Stimulated activated CD4-positive, alpha-beta T cell treated with anti-CD3 and anti-CD28 coated beads, Interleukin-1b, Interleukin-23, amount 100 ng/mL, for 4 hours (primary cell): ENCODE data around the gene ADCY3.
A peak's percentile ranks its signal among the peaks of the same experiment; 100 is the strongest.

Experiments
- DNase-seq, 2 donors: peaks; one replicate each; pipeline ENCODE4 v3.0.0-alpha.2; 2020; ENCODE audit warnings: low read depth in 2 of 2

ADCY3 gene

GRCh38 chr2:24920098-24920808, at the start of gene ADCY3:
Gene ADCY3 (minus strand): TSS chr2:24920237. CDS start chr2:24918987, 1,250 bp downstream.
- DNase-seq: peak; percentile 42 to 58

GRCh38 chr2:24969784-24970183, 49.7 kb upstream of the ADCY3 start:
- no peak for DNase-seq

GRCh38 chr2:24961903-24962302, 41.9 kb upstream of the ADCY3 start:
- DNase-seq: no peak

- no peak for DNase-seq
Observed at GRCh38 chr2:24959761-24960160, 39.7 kb upstream of the ADCY3 start.

GRCh38 chr2:24958411-24958935, 38.4 kb upstream of the ADCY3 start:
- DNase-seq: no peak

GRCh38 chr2:24957976-24958375, 37.9 kb upstream of the ADCY3 start:
- DNase-seq: no peak

- no peak for DNase-seq
Observed at GRCh38 chr2:24957221-24957620, 37.2 kb upstream of the ADCY3 start.

- no peak for DNase-seq
Observed at GRCh38 chr2:24955921-24956320, 35.9 kb upstream of the ADCY3 start.

- DNase-seq: no peak
Observed at GRCh38 chr2:24955232-24955631, 35.2 kb upstream of the ADCY3 start.

- no peak for DNase-seq
Observed at GRCh38 chr2:24950102-24950501, 30.1 kb upstream of the ADCY3 start.

GRCh38 chr2:24948506-24948905, 28.5 kb upstream of the ADCY3 start:
- DNase-seq: no peak

GRCh38 chr2:24947561-24948157, 27.6 kb upstream of the ADCY3 start:
- no peak for DNase-seq

GRCh38 chr2:24945907-24946306, 25.9 kb upstream of the ADCY3 start:
- DNase-seq: no peak

GRCh38 chr2:24943427-24944053, 23.5 kb upstream of the ADCY3 start:
- DNase-seq: no peak

- DNase-seq: no peak
Observed at GRCh38 chr2:24939353-24939752, 19.3 kb upstream of the ADCY3 start.

- DNase-seq: no peak
Observed at GRCh38 chr2:24937236-24937635, 17.2 kb upstream of the ADCY3 start.

- DNase-seq: no peak
Observed at GRCh38 chr2:24935145-24935544, 15.1 kb upstream of the ADCY3 start.

GRCh38 chr2:24932715-24933114, 12.7 kb upstream of the ADCY3 start:
- DNase-seq: no peak

GRCh38 chr2:24930768-24931167, 10.7 kb upstream of the ADCY3 start:
- DNase-seq: no peak

GRCh38 chr2:24929230-24929629, 9.2 kb upstream of the ADCY3 start:
- DNase-seq: no peak

- DNase-seq: no peak
Observed at GRCh38 chr2:24928036-24928435, 8.0 kb upstream of the ADCY3 start.

- peak in 1 of 2 donors; percentile 30 for DNase-seq
Observed at GRCh38 chr2:24926602-24927252, 6.7 kb upstream of the ADCY3 start.
